Neural progenitor cell (in vitro differentiated cells): ENCODE measurements around the gene STAC2. TPM values are rescaled to one million over a fixed set of nuclear protein-coding genes. Genes with fewer than 3 reads are reported as not detected.
A peak's percentile ranks its signal among the peaks of the same experiment; 100 is the strongest.

Experiments
- DNase-seq: peaks from one replicate; pipeline ENCODE4 v3.0.0-alpha.2; 2016; ENCODE audit warnings: low spot score
- H2AFZ ChIP-seq: fragments of 200-600 bp; sonication (generic); replicated peaks from 2 replicates; pipeline ENCODE4 v1.6.1; 2016; ENCODE audit warnings: antibody characterized with exemption
- H3F3A ChIP-seq: fragments of 200-600 bp; sonication (generic); 2 replicates; pipeline ENCODE4 v1.6.1; 2016; ENCODE audit warnings: antibody characterized with exemption, low read depth
- H3K27ac ChIP-seq: fragments of 200-600 bp; sonication (generic); 2 replicates; pipeline ENCODE4 v1.5.1; 2016; ENCODE audit warnings: mild to moderate bottlenecking
- H3K27me3 ChIP-seq: fragments of 200-600 bp; sonication (generic); 2 replicates; pipeline ENCODE4 v1.6.1; 2016; ENCODE audit warnings: mild to moderate bottlenecking, moderate library complexity
- H3K36me3 ChIP-seq: fragments of 200-600 bp; sonication (generic); 2 replicates; pipeline ENCODE4 v1.5.1; 2016
- H3K4me1 ChIP-seq: fragments of 200-600 bp; sonication (generic); 2 replicates; pipeline ENCODE4 v1.6.1; 2016; ENCODE audit warnings: mixed run types
- H3K4me2 ChIP-seq: fragments of 200-600 bp; sonication (generic); 2 replicates; pipeline ENCODE4 v1.6.1; 2016
- H3K4me3 ChIP-seq: fragments of 200-600 bp; sonication (generic); 2 replicates; pipeline ENCODE4 v1.5.1; 2016
- H3K79me2 ChIP-seq: fragments of 200-600 bp; sonication (generic); 2 replicates; pipeline ENCODE4 v1.6.1; 2016; ENCODE audit warnings: low read depth
- H3K9ac ChIP-seq: fragments of 200-600 bp; sonication (generic); 2 replicates; pipeline ENCODE4 v1.6.1; 2016
- H3K9me3 ChIP-seq: fragments of 200-600 bp; sonication (generic); 2 replicates; pipeline ENCODE4 v1.5.1; 2016; ENCODE audit warnings: low read depth
- H4K20me1 ChIP-seq: fragments of 200-600 bp; sonication (generic); 2 replicates; pipeline ENCODE4 v1.6.1; 2016; ENCODE audit warnings: low read depth
- H3K27ac Mint-ChIP-seq: 3 replicates; pipeline ENCODE4 v1.8.0; 2021; ENCODE audit warnings: mixed read lengths
- H3K27me3 Mint-ChIP-seq: 2 replicates; pipeline ENCODE4 v1.8.0; 2022; ENCODE audit warnings: low read depth, mild to moderate bottlenecking, inconsistent platforms, moderate library complexity, mixed read lengths; ENCODE audit not compliant: insufficient read depth
- H3K36me3 Mint-ChIP-seq: 3 replicates; pipeline ENCODE4 v1.8.0; 2021; ENCODE audit warnings: mixed read lengths
- H3K4me1 Mint-ChIP-seq: 3 replicates; pipeline ENCODE4 v1.8.0; 2021; ENCODE audit warnings: mixed read lengths
- H3K4me3 Mint-ChIP-seq: 3 replicates; pipeline ENCODE4 v1.8.0; 2021; ENCODE audit warnings: mild to moderate bottlenecking, moderate library complexity, mixed read lengths
- H3K9me3 Mint-ChIP-seq: 3 replicates; pipeline ENCODE4 v1.8.0; 2020; ENCODE audit warnings: mixed read lengths
- CTCF ChIP-seq: fragments of 200-600 bp; sonication (generic); IDR thresholded peaks from 2 replicates; pipeline ENCODE4 v1.5.1; 2017; ENCODE audit warnings: antibody characterized with exemption, mild to moderate bottlenecking
- EZH2 ChIP-seq: fragments of 200-600 bp; sonication (generic); IDR thresholded peaks from 2 replicates; pipeline ENCODE4 v1.6.1; 2017; ENCODE audit warnings: antibody characterized with exemption, mild to moderate bottlenecking, moderate library complexity
- EZH2phosphoT487 ChIP-seq: fragments of 200-600 bp; sonication (generic); IDR thresholded peaks from 2 replicates; pipeline ENCODE4 v1.6.1; 2017; ENCODE audit warnings: antibody characterized with exemption
- total RNA-seq: library from RNA; depleted of rRNA; stranded (reverse); fragments of >200 nt; gene quantifications from 2 replicates; pipeline ENCODE4 v1.2.3, GENCODE V29; 2015; ENCODE audit warnings: low replicate concordance

The STAC2 gene
- total RNA-seq, 1 donor from 2014 or later = 0.13 TPM

DNA sequence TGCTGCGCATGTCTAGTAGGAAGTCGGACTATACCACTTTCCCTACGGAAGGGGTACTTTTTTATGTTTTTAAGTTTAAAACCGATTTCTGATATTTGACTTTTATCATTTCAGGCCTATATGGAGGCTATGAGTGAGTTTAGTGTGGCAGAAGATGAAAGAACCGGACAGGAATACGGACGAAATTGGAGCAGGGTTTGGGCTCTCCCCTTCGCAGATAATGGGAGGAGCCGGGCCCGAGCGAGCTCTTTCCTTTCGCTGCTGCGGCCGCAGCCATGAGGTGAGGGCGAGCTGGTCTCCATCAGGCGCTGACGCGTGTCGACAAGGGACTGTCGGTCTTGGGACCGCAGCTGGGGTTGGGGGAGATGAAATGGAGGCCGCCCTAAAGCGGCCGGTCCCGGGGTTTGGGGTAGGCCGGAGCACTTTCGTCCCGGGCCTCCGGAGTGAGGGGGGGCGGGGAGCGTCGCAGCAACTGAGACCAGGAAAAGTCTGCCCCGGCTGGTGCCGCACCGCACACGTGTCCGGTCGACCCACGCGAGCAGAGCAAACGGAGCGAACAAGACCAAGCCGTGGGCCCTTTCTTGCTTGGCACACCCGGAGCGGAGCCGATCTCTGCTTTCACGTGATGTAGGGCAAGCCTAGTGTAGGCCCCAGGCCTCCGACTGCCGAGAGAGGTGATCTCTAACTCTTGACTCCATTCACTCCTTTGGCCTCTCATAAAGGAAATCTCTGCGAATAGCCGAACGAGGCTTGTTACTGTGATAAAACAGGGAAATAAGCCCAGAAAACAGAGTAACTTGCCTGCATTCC, 25.5 kb downstream of the STAC2 start, which contains the start of gene RPL19:
RPL19 (plus strand) TSS at position 214 of the 810 bp plus-strand sequence; CDS start at position 276, 62 bp downstream.
- peaks cover 24% of the 10 kb centered on the region for H3K36me3 Mint-ChIP-seq
- H2AFZ ChIP-seq = peak within 1 kb of the TSS; percentile 99

DNA sequence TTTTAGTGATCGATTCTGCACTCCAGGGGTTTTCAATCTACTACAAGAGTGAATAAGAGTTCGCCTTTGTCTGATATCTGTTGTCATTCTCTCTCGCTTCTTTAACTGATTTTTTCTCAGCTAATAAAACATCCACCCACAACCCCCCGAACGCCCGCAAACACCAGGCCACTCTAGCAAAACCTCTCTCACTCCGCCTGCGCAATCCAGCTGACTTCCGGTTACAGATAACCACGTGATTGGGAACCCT, 26.0 kb downstream of the STAC2 start:
- peak overlapping the region; percentile 73 for H3K4me3 ChIP-seq
- H4K20me1 ChIP-seq = peaks cover 31% of the 10 kb centered on the region
- H3K27me3 Mint-ChIP-seq = peaks cover 17% of the 10 kb centered on the region
- H3K36me3 Mint-ChIP-seq = peaks cover 20% of the 10 kb centered on the region
- H3K4me1 Mint-ChIP-seq = peaks cover 36% of the 10 kb centered on the region
- peak overlapping the region; percentile 99 for H3K9ac ChIP-seq
- DNase-seq = peak; percentile 96
- H3K27me3 ChIP-seq = no peaks in the 10 kb centered on the region
- peak overlapping the region; percentile 100 for H3K27ac Mint-ChIP-seq
- peak overlapping the region; percentile 100 for H3K27ac ChIP-seq
- peak overlapping the region; percentile 98 for H3K4me2 ChIP-seq
- H3K4me1 ChIP-seq = peaks cover 39% of the 10 kb centered on the region
- no peaks in the 10 kb centered on the region for H3K9me3 ChIP-seq
- H3F3A ChIP-seq = peaks cover 71% of the 10 kb centered on the region
- peak overlapping the region; percentile 99 for H3K4me3 Mint-ChIP-seq
- H2AFZ ChIP-seq = peak overlapping the region; percentile 99
- H3K79me2 ChIP-seq = peaks cover 52% of the 10 kb centered on the region
- H3K36me3 ChIP-seq = peaks cover 14% of the 10 kb centered on the region
- no peak for TF ChIP-seq EZH2
- no peak for TF ChIP-seq CTCF
- no peak for TF ChIP-seq EZH2phosphoT487
- H3K9me3 Mint-ChIP-seq = no peaks in the 10 kb centered on the region

More for the DNA sequence above, 25.5 kb downstream of the STAC2 start, which contains the start of gene RPL19:
- Histone ChIP-seq H3K4me1 (peaks cover 33% of the 10 kb centered on the region), H3K27me3 (no peaks in the 10 kb centered on the region), H3K9ac (peak within 1 kb of the TSS; percentile 99), H3K27ac (peak within 1 kb of the TSS; percentile 100), H3K4me3 (peak within 1 kb of the TSS; percentile 73), H3K79me2 (peaks cover 48% of the 10 kb centered on the region), H3K36me3 (peaks cover 14% of the 10 kb centered on the region), H3K4me2 (peak within 1 kb of the TSS; percentile 98), H3K9me3 (no peaks in the 10 kb centered on the region), H4K20me1 (peaks cover 29% of the 10 kb centered on the region), H3F3A (peaks cover 71% of the 10 kb centered on the region)
- Mint-ChIP-seq H3K4me1 (peaks cover 33% of the 10 kb centered on the region), H3K9me3 (no peaks in the 10 kb centered on the region), H3K27ac (peak within 1 kb of the TSS; percentile 100), H3K4me3 (peak within 1 kb of the TSS; percentile 99), H3K27me3 (peaks cover 19% of the 10 kb centered on the region)
- TF ChIP-seq CTCF (no peak), EZH2phosphoT487 (no peak), EZH2 (no peak)
- DNase-seq = peak; percentile 90

GRCh38 chr17:39198186-39198566, 27.6 kb downstream of the STAC2 start:
- TF ChIP-seq CTCF = no peak
- Histone ChIP-seq H3K9ac (no peak overlapping the region), H4K20me1 (peaks cover 39% of the 10 kb centered on the region), H2AFZ (peak overlapping the region; percentile 9), H3K36me3 (peaks cover 14% of the 10 kb centered on the region), H3K4me1 (peaks cover 42% of the 10 kb centered on the region), H3K27ac (no peak overlapping the region), H3K4me3 (peak overlapping the region; percentile 63), H3K9me3 (no peaks in the 10 kb centered on the region), H3F3A (peaks cover 57% of the 10 kb centered on the region), H3K79me2 (peaks cover 61% of the 10 kb centered on the region), H3K4me2 (peak overlapping the region; percentile 98), H3K27me3 (no peaks in the 10 kb centered on the region)
- DNase-seq = peak; percentile 47
- Mint-ChIP-seq H3K4me1 (peaks cover 38% of the 10 kb centered on the region), H3K27ac (peak overlapping the region; percentile 69), H3K9me3 (no peaks in the 10 kb centered on the region), H3K4me3 (peak overlapping the region; percentile 99), H3K27me3 (peaks cover 17% of the 10 kb centered on the region), H3K36me3 (peaks cover 16% of the 10 kb centered on the region)
